ENCODE measurements around the gene SCARB2.

SCARB2 gene

GRCh38 chr4:76144546-76144945 is 69.1 kb downstream of the SCARB2 start:
- DNase-seq: no peak

GRCh38 chr4:76141241-76141640 is 72.4 kb downstream of the SCARB2 start:
- no peak for DNase-seq

- DNase-seq: no peak
These were observed 85.9 kb downstream of the SCARB2 start for GRCh38 chr4:76127754-76128153.

- DNase-seq: no peak
These were observed 87.8 kb downstream of the SCARB2 start for GRCh38 chr4:76125816-76126215.

- DNase-seq: no peak
These were observed 93.4 kb downstream of the SCARB2 start for GRCh38 chr4:76120199-76120598.

GRCh38 chr4:76117536-76117935 is 96.1 kb downstream of the SCARB2 start:
- DNase-seq: no peak

- DNase-seq: no peak
These were observed 96.8 kb downstream of the SCARB2 start for GRCh38 chr4:76116821-76117220.

Measured in NCI-H1694 (cell line).